GM19395 (cell line): ENCODE results near the gene LSM3.

Source experiments
- ATAC-seq: cut with Tn5 transposase; IDR thresholded peaks from one replicate; pipeline ENCODE4 v1.9.1; 2021; ENCODE audit warnings: mild to moderate bottlenecking, moderate library complexity; ENCODE audit not compliant: unreplicated experiment

LSM3 gene

GRCh38 chr3:14143271-14144225, 35.1 kb upstream of the LSM3 start:
- no peak for ATAC-seq

- peak; percentile 98 for ATAC-seq
These were observed 34.1 kb upstream of the LSM3 start for GRCh38 chr3:14144423-14145075.

DNA sequence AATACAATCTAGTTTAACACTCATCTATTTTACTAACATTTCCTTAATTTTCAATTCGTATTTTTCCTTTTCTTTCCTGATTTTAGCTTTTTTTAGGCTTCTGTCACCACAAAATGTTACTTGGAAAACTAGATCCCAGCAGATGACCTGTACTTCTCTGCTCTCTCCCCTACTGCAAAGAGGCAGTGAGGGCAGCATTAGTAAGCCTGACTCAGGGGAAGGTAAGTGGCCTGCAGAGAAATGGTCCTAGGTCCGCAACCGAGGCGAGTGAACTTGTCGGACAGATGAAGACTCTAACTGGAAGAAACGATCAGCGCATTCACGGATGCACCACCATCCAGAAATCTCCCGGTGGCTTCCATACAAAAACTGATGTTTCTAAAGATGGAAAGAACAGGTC, 33.4 kb upstream of the LSM3 start:
- ATAC-seq = no peak

DNA sequence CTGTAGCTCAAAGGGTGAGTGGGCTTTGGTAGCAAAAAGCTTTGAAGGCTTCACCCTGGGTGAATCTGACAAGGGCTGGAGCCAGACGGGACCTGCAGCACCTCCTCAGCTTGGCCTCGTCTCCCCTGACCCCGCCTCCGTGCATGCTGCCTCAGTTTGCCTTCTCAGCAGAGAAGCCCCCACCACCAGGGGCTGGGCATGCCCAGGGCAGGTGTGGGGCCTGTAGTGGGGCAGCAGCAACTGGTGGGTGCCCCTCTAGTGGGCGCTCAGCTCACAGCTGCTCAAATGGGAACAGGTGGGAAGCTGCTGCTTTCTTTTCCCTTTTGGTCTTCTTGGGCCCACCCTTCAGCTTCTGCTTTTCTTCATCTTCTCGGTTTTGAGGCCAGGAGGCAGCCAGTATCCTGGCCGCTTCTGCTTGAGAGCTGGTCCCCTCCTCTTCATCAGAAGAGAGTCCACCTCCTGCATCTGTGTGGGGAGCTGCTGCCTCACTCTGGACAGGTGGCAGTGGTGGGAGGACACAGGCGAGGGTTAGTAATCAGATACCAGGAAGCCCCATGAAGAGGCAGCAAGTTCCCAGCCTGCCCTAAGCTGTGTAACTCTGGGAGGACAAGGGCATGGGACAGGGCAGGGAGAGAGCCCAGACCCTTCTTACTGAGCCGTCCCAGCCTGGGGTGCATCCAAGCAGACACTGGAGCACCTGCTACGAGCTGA, 32.8 kb upstream of the LSM3 start:
- no peak for ATAC-seq

GRCh38 chr3:14146381-14147065, 32.1 kb upstream of the LSM3 start:
- ATAC-seq = no peak

DNA sequence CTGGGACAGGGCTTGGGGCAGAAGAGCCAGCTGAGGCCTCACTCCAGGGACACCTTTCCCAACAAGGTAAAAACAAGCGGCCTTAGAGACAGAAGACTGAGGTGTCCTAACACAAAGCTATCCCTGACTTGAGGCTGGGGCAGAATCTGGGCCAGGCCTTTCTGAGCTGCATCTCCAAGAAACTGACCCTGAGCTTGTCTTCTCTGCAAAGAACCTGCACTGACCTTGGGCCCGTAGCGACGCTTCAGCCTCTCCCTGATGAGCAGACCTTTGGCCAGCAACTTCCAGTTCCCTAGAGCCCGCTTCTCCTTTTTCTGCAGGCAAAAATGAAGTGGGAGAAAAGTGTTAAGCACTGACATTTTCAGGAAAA, 31.6 kb upstream of the LSM3 start:
- ATAC-seq = no peak

DNA sequence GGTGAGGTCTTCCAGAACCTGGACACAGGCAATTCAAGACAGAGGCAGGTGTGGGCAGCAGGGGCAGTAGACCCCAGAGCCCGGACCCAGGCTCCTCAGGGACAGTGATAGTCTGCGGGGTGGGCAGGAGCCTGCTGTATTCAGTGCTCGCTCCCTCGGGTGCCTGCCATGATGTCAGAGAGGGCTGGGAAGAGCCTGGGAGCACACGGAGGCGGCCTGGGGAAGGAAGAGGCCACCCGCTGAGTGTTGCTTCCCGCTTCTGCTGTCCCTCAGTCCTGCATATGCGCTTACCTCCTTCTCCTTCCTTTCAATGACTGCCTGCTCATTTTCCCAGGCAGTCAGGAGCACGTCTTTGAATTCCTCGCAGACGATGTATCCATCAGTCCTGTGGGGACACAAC, 31.0 kb upstream of the LSM3 start:
- no peak for ATAC-seq

DNA sequence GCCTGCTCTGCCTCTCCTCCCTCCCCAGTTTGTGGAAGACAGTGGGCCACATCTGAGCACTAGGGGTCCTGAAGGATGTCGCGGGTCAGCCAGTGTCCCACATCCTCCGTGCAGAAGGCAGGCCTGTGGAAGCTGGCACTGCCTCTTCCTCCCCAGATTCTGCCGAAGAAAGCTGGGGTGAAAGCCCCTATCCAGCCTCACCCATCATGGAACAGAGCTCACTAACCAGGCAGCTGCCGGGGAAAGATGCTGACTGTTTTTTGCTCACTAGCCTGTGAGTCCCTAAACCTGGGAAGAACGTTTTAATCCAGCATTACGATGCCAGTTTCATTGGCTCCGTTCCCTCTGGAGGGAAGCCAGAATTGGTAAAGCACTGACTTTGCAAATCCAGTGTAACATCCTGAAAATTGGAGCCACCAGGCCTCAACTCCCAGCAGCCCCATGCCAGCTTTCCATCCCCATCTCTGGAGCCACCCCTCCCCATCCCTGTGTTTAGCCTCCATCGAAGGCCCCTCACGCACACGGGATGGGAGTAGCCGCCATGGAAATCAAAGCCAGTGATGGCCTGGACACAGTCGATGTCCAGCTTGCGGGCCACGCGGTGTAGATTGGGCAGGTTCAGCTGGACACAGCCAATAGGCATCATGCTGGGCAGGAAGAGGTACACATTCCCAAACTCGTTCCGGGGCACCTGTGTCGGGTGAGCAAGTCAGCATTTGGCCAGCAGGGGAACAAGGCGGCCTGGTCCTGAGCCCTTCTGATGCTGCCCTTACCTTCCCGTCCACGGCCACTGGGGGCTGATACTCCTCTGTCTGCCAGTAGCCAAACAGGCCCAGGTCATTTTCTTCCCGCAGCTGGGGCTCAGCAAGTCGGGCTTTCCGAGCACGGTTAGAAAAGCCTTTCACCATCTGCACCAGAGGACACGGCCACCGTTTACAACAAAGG, 30.3 kb upstream of the LSM3 start:
- ATAC-seq = no peak

GRCh38 chr3:14150078-14150477, 28.5 kb upstream of the LSM3 start:
- no peak for ATAC-seq

GRCh38 chr3:14150491-14151230, 28.0 kb upstream of the LSM3 start:
- ATAC-seq = no peak

- ATAC-seq = no peak
These were observed 27.0 kb upstream of the LSM3 start for GRCh38 chr3:14151471-14152083.

GRCh38 chr3:14152233-14152962, 26.2 kb upstream of the LSM3 start:
- ATAC-seq = no peak

DNA sequence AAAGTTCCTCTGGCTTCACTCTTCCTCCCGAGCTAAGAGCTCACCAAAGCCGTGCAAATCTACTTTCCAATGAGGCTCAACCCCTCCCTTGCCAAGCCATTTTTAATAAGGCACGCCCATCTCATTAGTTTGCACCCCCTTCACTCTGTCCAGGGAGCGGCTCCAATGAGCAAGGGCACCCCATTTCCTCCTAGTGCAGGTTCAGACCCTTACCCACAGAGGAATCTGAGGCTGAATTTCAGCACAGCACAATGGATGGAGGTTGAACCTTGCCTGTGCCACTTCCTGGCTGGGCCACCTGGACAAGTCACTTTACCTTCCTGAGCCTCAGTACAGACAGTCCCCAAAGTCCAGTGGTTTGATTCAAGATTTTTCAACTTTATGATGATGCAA, 25.7 kb upstream of the LSM3 start:
- no peak for ATAC-seq

GRCh38 chr3:14153663-14154062, 25.0 kb upstream of the LSM3 start:
- no peak for ATAC-seq

- ATAC-seq = no peak
These were observed 24.3 kb upstream of the LSM3 start for GRCh38 chr3:14154276-14154675.

- no peak for ATAC-seq
These were observed 23.6 kb upstream of the LSM3 start for GRCh38 chr3:14154895-14155440.

- no peak for ATAC-seq
These were observed 22.4 kb upstream of the LSM3 start for GRCh38 chr3:14156201-14156600.
